ENCODE data around the gene SESN1.

The SESN1 gene

GRCh38 chr6:109023356-109023925 is 71.2 kb downstream of the SESN1 start:
- no peak overlapping the region for H3K4me2 ChIP-seq (ENCODE audit: low read depth, low read length)
- H4K20me1 ChIP-seq (ENCODE audit: insufficient read depth, low read length), result no peaks in the 10 kb centered on the region
- H3K9me2 ChIP-seq (replicated peaks; ENCODE audit: insufficient read depth, low read length), result no peaks in the 10 kb centered on the region
- TF ChIP-seq CTCF (IDR thresholded peaks at IDR 0.05; ENCODE audit: low read length), result no peak
- no peak for TF ChIP-seq EZH2phosphoT487 (IDR thresholded peaks at IDR 0.05; ENCODE audit: low read length)
- TF ChIP-seq EZH2 (optimal IDR thresholded peaks at IDR 0.05; ENCODE audit: low read depth, low read length), result no peak
- no peak overlapping the region for H3K27ac ChIP-seq (ENCODE audit: low read length)
- no peaks in the 10 kb centered on the region for H3K9me3 ChIP-seq (replicated peaks; ENCODE audit: insufficient read depth, low read length)
- no peak for DNase-seq
- H2AFZ ChIP-seq (ENCODE audit: low read length), result no peak overlapping the region
- peaks cover 73% of the 10 kb centered on the region for H3K79me2 ChIP-seq (ENCODE audit: low read length)
- H3F3A ChIP-seq (ENCODE audit: insufficient read depth, low read length), result no peaks in the 10 kb centered on the region
- H3K36me3 ChIP-seq (replicated peaks; ENCODE audit: insufficient read depth, low read length), result no peaks in the 10 kb centered on the region
- no peaks in the 10 kb centered on the region for H3K27me3 ChIP-seq (replicated peaks; ENCODE audit: insufficient read depth, low read length)
- H3K4me3 ChIP-seq (ENCODE audit: low read length), result no peak overlapping the region
- H3K9ac ChIP-seq (ENCODE audit: low read length), result no peak overlapping the region
- H3K4me1 ChIP-seq (ENCODE audit: low read length), result 0 out of 2 replicates have a peak, but pooled peaks cover 7% of the 10 kb centered on the region

- Histone ChIP-seq H3K27ac (ENCODE audit: low read length) (no peak overlapping the region), H2AFZ (ENCODE audit: low read length) (no peak overlapping the region), H4K20me1 (ENCODE audit: insufficient read depth, low read length) (no peaks in the 10 kb centered on the region), H3K4me3 (ENCODE audit: low read length) (no peak overlapping the region), H3F3A (ENCODE audit: insufficient read depth, low read length) (no peaks in the 10 kb centered on the region), H3K27me3 (replicated peaks; ENCODE audit: insufficient read depth, low read length) (no peaks in the 10 kb centered on the region), H3K79me2 (ENCODE audit: low read length) (peaks cover 80% of the 10 kb centered on the region), H3K9me3 (replicated peaks; ENCODE audit: insufficient read depth, low read length) (no peaks in the 10 kb centered on the region), H3K36me3 (replicated peaks; ENCODE audit: insufficient read depth, low read length) (no peaks in the 10 kb centered on the region), H3K9ac (ENCODE audit: low read length) (no peak overlapping the region), H3K9me2 (replicated peaks; ENCODE audit: insufficient read depth, low read length) (no peaks in the 10 kb centered on the region), H3K4me1 (ENCODE audit: low read length) (0 out of 2 replicates have a peak, but pooled peaks cover 7% of the 10 kb centered on the region), H3K4me2 (ENCODE audit: low read depth, low read length) (no peak overlapping the region)
- DNase-seq, result no peak
- TF ChIP-seq EZH2 (optimal IDR thresholded peaks at IDR 0.05; ENCODE audit: low read depth, low read length) (no peak), CTCF (IDR thresholded peaks at IDR 0.05; ENCODE audit: low read length) (no peak), EZH2phosphoT487 (IDR thresholded peaks at IDR 0.05; ENCODE audit: low read length) (no peak)
Observed at GRCh38 chr6:109021870-109022269, 72.8 kb downstream of the SESN1 start.

GRCh38 chr6:109019911-109020310 is 74.7 kb downstream of the SESN1 start:
- DNase-seq, result no peak
- Histone ChIP-seq H3K79me2 (ENCODE audit: low read length) (peaks cover 74% of the 10 kb centered on the region), H4K20me1 (ENCODE audit: insufficient read depth, low read length) (no peaks in the 10 kb centered on the region), H3K9me3 (replicated peaks; ENCODE audit: insufficient read depth, low read length) (no peaks in the 10 kb centered on the region), H3K27ac (ENCODE audit: low read length) (no peak overlapping the region), H3F3A (ENCODE audit: insufficient read depth, low read length) (no peaks in the 10 kb centered on the region), H3K9me2 (replicated peaks; ENCODE audit: insufficient read depth, low read length) (no peaks in the 10 kb centered on the region), H2AFZ (ENCODE audit: low read length) (no peak overlapping the region), H3K27me3 (replicated peaks; ENCODE audit: insufficient read depth, low read length) (no peaks in the 10 kb centered on the region), H3K9ac (ENCODE audit: low read length) (no peak overlapping the region), H3K4me3 (ENCODE audit: low read length) (no peak overlapping the region), H3K4me2 (ENCODE audit: low read depth, low read length) (no peak overlapping the region), H3K36me3 (replicated peaks; ENCODE audit: insufficient read depth, low read length) (no peaks in the 10 kb centered on the region), H3K4me1 (ENCODE audit: low read length) (no peaks in the 10 kb centered on the region)
- TF ChIP-seq EZH2phosphoT487 (IDR thresholded peaks at IDR 0.05; ENCODE audit: low read length) (no peak), CTCF (IDR thresholded peaks at IDR 0.05; ENCODE audit: low read length) (no peak), EZH2 (optimal IDR thresholded peaks at IDR 0.05; ENCODE audit: low read depth, low read length) (no peak)
